MCF 10A (cell line): Measurements from ENCODE around the gene ABLIM1. TPM values are rescaled to one million over a fixed set of nuclear protein-coding genes. Genes with fewer than 3 reads are reported as not detected.

Experiments used
- BruUV-seq: library from RNA; stranded (reverse); fragments of 400-500 nt; replicated peaks from 2 replicates; lab custom pipeline; 2021; lab: Mats Ljungman, UMichigan
- CTCF ChIA-PET: fragments of 300-600 bp; sonication (Branson Sonifier 250); formaldehyde crosslinking; extraction: SDS; loops from one replicate; lab custom pipeline; 2021; ENCODE audit warnings: antibody characterized with exemption, inconsistent platforms; lab: Yijun Ruan, JAX
- POLR2A ChIA-PET: fragments of 300-600, 350-650 bp; sonication (Branson Sonifier 250); formaldehyde crosslinking; extraction: SDS; loops from one replicate; lab custom pipeline; 2020; ENCODE audit warnings: antibody characterized with exemption, inconsistent platforms; lab: Yijun Ruan, JAX
- DNase-seq: peaks from one replicate; pipeline ENCODE4 v3.0.0-alpha.2; 2018; ENCODE audit not compliant: unreplicated experiment
- H3K27ac Mint-ChIP-seq: one replicate; pipeline ENCODE4 v1.8.0; 2022; ENCODE audit warnings: mild to moderate bottlenecking, low read depth, mixed read lengths; ENCODE audit not compliant: unreplicated experiment
- H3K27me3 Mint-ChIP-seq: one replicate; pipeline ENCODE4 v1.8.0; 2022; ENCODE audit warnings: mixed read lengths; ENCODE audit not compliant: insufficient read depth, unreplicated experiment
- H3K36me3 Mint-ChIP-seq: one replicate; pipeline ENCODE4 v1.8.0; 2022; ENCODE audit warnings: mild to moderate bottlenecking, moderate library complexity, mixed read lengths; ENCODE audit not compliant: insufficient read depth, unreplicated experiment
- H3K4me1 Mint-ChIP-seq: one replicate; pipeline ENCODE4 v1.8.0; 2022; ENCODE audit warnings: mixed read lengths; ENCODE audit not compliant: insufficient read depth, unreplicated experiment
- H3K4me3 Mint-ChIP-seq: one replicate; pipeline ENCODE4 v1.8.0; 2022; ENCODE audit warnings: mild to moderate bottlenecking, moderate library complexity, mixed read lengths; ENCODE audit not compliant: unreplicated experiment
- H3K9me3 Mint-ChIP-seq: one replicate; pipeline ENCODE4 v1.8.0; 2022; ENCODE audit warnings: mixed read lengths; ENCODE audit not compliant: unreplicated experiment
- CTCF ChIP-seq: fragments of 200-600 bp; IDR thresholded peaks from one replicate; pipeline ENCODE4 v1.8.0; 2022; ENCODE audit warnings: antibody characterized with exemption, mild to moderate bottlenecking; ENCODE audit not compliant: unreplicated experiment
- intact Hi-C: fragments of 100-400 bp; cut with micrococcal nuclease; formaldehyde crosslinking; loops from 2 replicates; pipeline ENCODE4 v1.14.1; 2022
- total RNA-seq: library from RNA; stranded (reverse); gene quantifications from 2 replicates; pipeline ENCODE4 v1.2.3, GENCODE V29; 2022

ABLIM1 gene
- total RNA-seq, 1 experiment from 2014 or later: 94.5 TPM

- ChIA-PET POLR2A (no interaction called here), CTCF (interaction anchor here (0.6 to 12.6 kb wide), 6 partner anchors 12 to 1302 kb away, joined by 3 to 146 read pairs (median 4); no protein-coding TSS in a partner anchor)
- intact Hi-C loops: loop anchor here (1.0 kb wide), 1 partner anchor 133 kb away; no protein-coding TSS in a partner anchor
- BruUV-seq: no TSS peak
- Mint-ChIP-seq H3K4me1 (no peaks in the 10 kb centered on the region), H3K27me3 (no peaks in the 10 kb centered on the region), H3K36me3 (peaks cover 57% of the 10 kb centered on the region), H3K9me3 (no peaks in the 10 kb centered on the region), H3K4me3 (no peak overlapping the region), H3K27ac (no peak overlapping the region)
- no peak for TF ChIP-seq CTCF
- DNase-seq: no peak
Observed at GRCh38 chr10:114436941-114437340, 221.1 kb downstream of the ABLIM1 start.

- no peak for DNase-seq
- no peak for TF ChIP-seq CTCF
- intact Hi-C loops: no loop called here
- H3K27ac Mint-ChIP-seq: no peak overlapping the region
- ChIA-PET POLR2A (interaction anchor here (0.8 to 1.4 kb wide), 2 partner anchors 111 to 129 kb away, joined by 3 to 4 read pairs; no protein-coding TSS in a partner anchor), CTCF (interaction anchor here (0.6 to 12.6 kb wide), 4 partner anchors 9 to 203 kb away, joined by 3 to 146 read pairs (median 3); no protein-coding TSS in a partner anchor)
- H3K27me3 Mint-ChIP-seq: no peaks in the 10 kb centered on the region
- no peaks in the 10 kb centered on the region for H3K4me1 Mint-ChIP-seq
- BruUV-seq: no TSS peak
- H3K4me3 Mint-ChIP-seq: no peak overlapping the region
- H3K36me3 Mint-ChIP-seq: peaks cover 27% of the 10 kb centered on the region
- no peaks in the 10 kb centered on the region for H3K9me3 Mint-ChIP-seq
Observed at GRCh38 chr10:114432566-114433093, 225.4 kb downstream of the ABLIM1 start.

- Mint-ChIP-seq H3K36me3 (peaks cover 16% of the 10 kb centered on the region), H3K27me3 (no peaks in the 10 kb centered on the region), H3K4me1 (no peaks in the 10 kb centered on the region), H3K27ac (no peak overlapping the region), H3K4me3 (no peak overlapping the region), H3K9me3 (no peaks in the 10 kb centered on the region)
- TSS peak; percentile 12 for BruUV-seq
- POLR2A ChIA-PET: interaction anchor here (0.6 to 1.4 kb wide), 3 partner anchors 31 to 280 kb away, joined by 3 to 5 read pairs (median 4); no protein-coding TSS in a partner anchor
- no peak for TF ChIP-seq CTCF
- intact Hi-C loops: no loop called here
- CTCF ChIA-PET: interaction anchor here (0.6 to 12.6 kb wide), 9 partner anchors 8 to 733 kb away, joined by 3 to 146 read pairs (median 3); no protein-coding TSS in a partner anchor
- peak; percentile 24 for DNase-seq
Observed at GRCh38 chr10:114431414-114432135, 226.5 kb downstream of the ABLIM1 start.
